A673 (cell line): ENCODE results near the gene ITPRID2. TPM values are rescaled to one million over a fixed set of nuclear protein-coding genes. Genes with fewer than 3 reads are reported as not detected.
"Not testable (repeated sequence)": the region's sequence is repeated elsewhere in the genome, so short reads cannot be mapped to it uniquely, and the experiment has no call there.

ENCODE experiments used
- BruUV-seq: library from RNA; stranded (reverse); fragments of 400-500 nt; replicated peaks from 2 replicates; lab custom pipeline; 2021; lab: Mats Ljungman, UMichigan
- CTCF ChIA-PET: fragments of 300-600 bp; sonication (Branson Sonifier 250); formaldehyde crosslinking; loops from one replicate; lab custom pipeline; 2022; ENCODE audit warnings: antibody characterized with exemption; lab: Charles Lee
- POLR2A ChIA-PET: fragments of 300-600 bp; sonication (Branson Sonifier 250); formaldehyde crosslinking; loops from one replicate; lab custom pipeline; 2022; ENCODE audit warnings: antibody characterized with exemption; ENCODE audit not compliant: low non-redundant PET; lab: Charles Lee
- DNase-seq: peaks from one replicate; pipeline ENCODE4 v3.0.0-alpha.2; 2015; ENCODE audit warnings: low spot score
- H3K27ac ChIP-seq: fragments of 200-600 bp; sonication (generic); 2 replicates; pipeline ENCODE4 v1.5.1; 2016; ENCODE audit warnings: mixed run types, low read depth, mild to moderate bottlenecking, mixed read lengths, antibody characterized with exemption, low read length; ENCODE audit not compliant: poor library complexity, severe bottlenecking
- H3K27me3 ChIP-seq: fragments of 200-600 bp; sonication (generic); replicated peaks from 2 replicates; pipeline ENCODE4 v1.6.1; 2017; ENCODE audit warnings: mixed run types, low read depth, mild to moderate bottlenecking, mixed read lengths, antibody characterized with exemption, low read length; ENCODE audit not compliant: insufficient read depth, poor library complexity
- H3K36me3 ChIP-seq: fragments of 200-600 bp; sonication (generic); 2 replicates; pipeline ENCODE4 v1.6.1; 2016; ENCODE audit warnings: mixed run types, mild to moderate bottlenecking, mixed read lengths, antibody characterized with exemption, low read length; ENCODE audit not compliant: insufficient read depth, poor library complexity, severe bottlenecking
- H3K4me1 ChIP-seq: fragments of 200-600 bp; sonication (generic); 2 replicates; pipeline ENCODE4 v1.6.1; 2017; ENCODE audit warnings: mixed run types, mild to moderate bottlenecking, mixed read lengths, antibody characterized with exemption, low read length; ENCODE audit not compliant: insufficient read depth, poor library complexity, severe bottlenecking
- H3K4me3 ChIP-seq: fragments of 200-600 bp; sonication (generic); 2 replicates; pipeline ENCODE4 v1.5.1; 2016; ENCODE audit warnings: low read depth, mixed run types, mild to moderate bottlenecking, mixed read lengths, low read length; ENCODE audit not compliant: poor library complexity, severe bottlenecking
- H3K9me3 ChIP-seq: fragments of 200-600 bp; sonication (generic); 2 replicates; pipeline ENCODE4 v1.6.1; 2016; ENCODE audit warnings: mixed run types, low read depth, mild to moderate bottlenecking, mixed read lengths, antibody characterized with exemption, low read length; ENCODE audit not compliant: poor library complexity, severe bottlenecking
- CTCF ChIP-seq: fragments of 300-800, 200-600 bp; sonication (generic); conservative IDR thresholded peaks from 2 replicates; pipeline ENCODE4 v1.5.1; 2017; ENCODE audit warnings: low read depth, mild to moderate bottlenecking, antibody characterized with exemption, low read length, moderate library complexity, mixed read lengths
- EZH2 ChIP-seq: fragments of 200-600 bp; sonication (generic); IDR thresholded peaks from 2 replicates; pipeline ENCODE4 v1.6.1; 2017; ENCODE audit warnings: borderline replicate concordance, low read depth, mild to moderate bottlenecking, mixed read lengths, antibody characterized with exemption, low read length; ENCODE audit not compliant: poor library complexity, severe bottlenecking
- intact Hi-C: fragments of 100-400 bp; cut with micrococcal nuclease; formaldehyde crosslinking; loops from one replicate; pipeline ENCODE4 v1.10.0; 2022; ENCODE audit not compliant: unreplicated experiment
- total RNA-seq: library from RNA; stranded (reverse); gene quantifications from 2 replicates; pipeline ENCODE4 v1.2.3, GENCODE V29; 2021

The ITPRID2 gene
- total RNA-seq, 1 experiment from 2014 or later: 141 TPM

DNA sequence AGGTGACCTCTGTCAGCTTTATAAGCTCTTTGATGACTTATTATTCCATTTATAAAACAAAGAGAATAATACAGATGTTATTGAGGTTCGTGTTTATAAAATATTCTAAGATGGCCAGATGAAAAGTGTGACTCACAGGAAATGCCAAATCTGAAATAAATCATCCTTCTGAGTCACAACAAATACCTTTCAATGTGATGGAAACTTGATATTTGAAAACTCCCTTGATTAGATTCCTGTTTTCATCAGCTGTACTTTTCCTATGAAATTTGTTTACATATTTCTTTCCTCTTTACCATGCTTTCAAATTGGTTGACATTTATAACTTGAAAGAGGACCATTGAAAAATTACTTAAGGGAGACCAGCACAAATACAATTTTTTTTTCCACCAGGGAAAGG is 63.5 kb downstream of the ITPRID2 start:
- CTCF ChIA-PET: interaction anchor here (0.9 to 2.2 kb wide), 3 partner anchors 212 to 225 kb away, joined by 4 to 8 read pairs (median 7); no protein-coding TSS in a partner anchor
- intact Hi-C loops: loop anchor here (2.0 kb wide), 1 partner anchor 212 kb away; no protein-coding TSS in a partner anchor
- TF ChIP-seq EZH2 (no peak), CTCF (no peak)
- Histone ChIP-seq H3K4me3 (peak overlapping the region; percentile 44), H3K9me3 (no peaks in the 10 kb centered on the region), H3K27ac (peak overlapping the region; percentile 43), H3K27me3 (no peaks in the 10 kb centered on the region), H3K36me3 (no peaks in the 10 kb centered on the region), H3K4me1 (peaks cover 16% of the 10 kb centered on the region)
- POLR2A ChIA-PET: interaction anchor here (0.6 kb wide), 2 partner anchors 51 to 269 kb away, joined by 3 to 5 read pairs; no protein-coding TSS in a partner anchor
- no TSS peak for BruUV-seq
- DNase-seq: peak; percentile 74

DNA sequence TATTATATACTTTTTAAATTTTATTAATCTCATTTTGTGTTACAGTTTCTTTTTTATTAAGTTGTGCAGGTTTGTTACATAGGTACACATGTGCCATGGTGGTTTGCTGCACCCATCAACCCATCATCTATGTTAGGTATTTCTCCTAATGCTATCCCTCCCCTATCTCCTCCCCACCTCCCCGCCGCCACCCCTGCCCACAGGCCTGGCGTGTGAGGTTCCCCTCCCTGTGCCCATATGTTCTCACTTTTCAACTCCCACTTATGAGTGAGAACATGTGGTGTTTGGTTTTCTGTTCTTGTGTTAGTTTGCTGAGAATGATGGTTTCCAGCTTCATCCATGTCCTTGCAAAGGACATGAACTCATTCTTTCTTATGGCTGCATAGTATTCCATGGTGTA is 64.3 kb downstream of the ITPRID2 start:
- DNase-seq, BruUV-seq, H3K4me3 ChIP-seq, H3K36me3 ChIP-seq, POLR2A ChIA-PET, H3K27me3 ChIP-seq, CTCF ChIA-PET, H3K27ac ChIP-seq, H3K9me3 ChIP-seq: not testable (repeated sequence)
- H3K4me1 ChIP-seq: peaks cover 16% of the 10 kb centered on the region
- intact Hi-C loops: loop anchor here (2.0 kb wide), 1 partner anchor 213 kb away; no protein-coding TSS in a partner anchor

DNA sequence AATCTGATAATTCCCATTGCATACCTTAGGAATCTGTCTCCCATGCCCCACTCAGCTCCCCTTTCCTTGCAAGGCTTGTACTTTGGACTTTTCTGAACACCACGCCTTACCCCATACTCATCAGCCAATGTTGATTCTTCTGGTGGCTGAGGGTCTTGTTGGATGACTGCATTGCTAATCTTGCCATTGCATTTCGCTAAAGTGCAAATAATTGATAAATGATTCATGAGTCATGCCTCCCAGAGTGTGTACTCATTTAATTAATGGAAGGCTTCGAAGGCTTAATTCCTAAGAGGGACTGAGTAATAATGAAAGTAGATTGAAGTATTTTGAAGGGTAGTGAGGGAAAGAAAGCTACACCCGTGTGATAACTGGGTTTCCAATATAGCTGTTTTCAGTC is 66.1 kb downstream of the ITPRID2 start:
- intact Hi-C loops: no loop called here
- Histone ChIP-seq H3K36me3 (no peaks in the 10 kb centered on the region), H3K27me3 (no peaks in the 10 kb centered on the region), H3K4me3 (no peak overlapping the region), H3K4me1 (peaks cover 16% of the 10 kb centered on the region), H3K27ac (no peak overlapping the region), H3K9me3 (no peaks in the 10 kb centered on the region)
- peak; percentile 36 for DNase-seq
- no TSS peak for BruUV-seq
- CTCF ChIA-PET: no interaction called here
- TF ChIP-seq CTCF (no peak), EZH2 (no peak)
- POLR2A ChIA-PET: no interaction called here

GRCh38 chr2:181958726-181959125 is 67.2 kb downstream of the ITPRID2 start:
- no peak overlapping the region for H3K27ac ChIP-seq
- no peaks in the 10 kb centered on the region for H3K36me3 ChIP-seq
- no peak for DNase-seq
- H3K27me3 ChIP-seq: no peaks in the 10 kb centered on the region
- H3K4me3 ChIP-seq: no peak overlapping the region
- ChIA-PET CTCF (no interaction called here), POLR2A (no interaction called here)
- H3K9me3 ChIP-seq: no peaks in the 10 kb centered on the region
- BruUV-seq: no TSS peak
- no peak for TF ChIP-seq CTCF
- TF ChIP-seq EZH2: no peak
- H3K4me1 ChIP-seq: peaks cover 13% of the 10 kb centered on the region
- intact Hi-C loops: no loop called here
